PC-9 (cell line): ENCODE data around the gene CLDN8. TPM values are rescaled to one million over a fixed set of nuclear protein-coding genes. Genes with fewer than 3 reads are reported as not detected.

Source experiments
- BruUV-seq: library from RNA; stranded (reverse); fragments of 400-500 nt; replicated peaks from 2 replicates; lab custom pipeline; 2021; lab: Mats Ljungman, UMichigan
- CTCF ChIA-PET: fragments of 300-600 bp; sonication (Branson Sonifier 250); formaldehyde crosslinking; loops from one replicate; lab custom pipeline; 2022; ENCODE audit warnings: antibody characterized with exemption; lab: Charles Lee
- POLR2A ChIA-PET: fragments of 300-600 bp; sonication (Branson Sonifier 250); formaldehyde crosslinking; loops from one replicate; lab custom pipeline; 2022; ENCODE audit warnings: antibody characterized with exemption; ENCODE audit not compliant: unreplicated experiment; lab: Charles Lee
- DNase-seq, 2 experiments: peaks; one replicate each; pipeline versions ENCODE4 v3.0.0 to v3.0.0-alpha.2; 2015 to 2022; ENCODE audit warnings: mixed read lengths in 1 of 2
- H2AFZ ChIP-seq: fragments of 200-600 bp; sonication (generic); 2 replicates; pipeline ENCODE4 v1.8.1; 2017; ENCODE audit warnings: antibody characterized with exemption
- H3F3A ChIP-seq: fragments of 200-600 bp; sonication (generic); 2 replicates; pipeline ENCODE4 v1.8.1; 2017; ENCODE audit warnings: antibody characterized with exemption, mild to moderate bottlenecking, low read depth; ENCODE audit not compliant: insufficient read depth
- H3K27ac ChIP-seq: fragments of 200-600 bp; sonication (generic); 2 replicates; pipeline ENCODE4 v1.6.1; 2016; ENCODE audit warnings: mixed run types
- H3K27me3 ChIP-seq: fragments of 200-600 bp; sonication (generic); 2 replicates; pipeline ENCODE4 v1.6.1; 2016; ENCODE audit warnings: low read depth, mixed run types; ENCODE audit not compliant: insufficient read depth
- H3K36me3 ChIP-seq: fragments of 200-600 bp; sonication (generic); 2 replicates; pipeline ENCODE4 v1.6.1; 2016; ENCODE audit warnings: low read depth, mixed run types
- H3K4me1 ChIP-seq: fragments of 200-600 bp; sonication (generic); replicated peaks from 2 replicates; pipeline ENCODE4 v1.6.1; 2016; ENCODE audit warnings: mixed run types; ENCODE audit not compliant: insufficient read depth
- H3K4me2 ChIP-seq: fragments of 200-600 bp; sonication (generic); 2 replicates; pipeline ENCODE4 v1.6.1; 2017; ENCODE audit warnings: mixed run types
- H3K4me3 ChIP-seq: fragments of 200-600 bp; sonication (generic); 2 replicates; pipeline ENCODE4 v1.6.1; 2016; ENCODE audit warnings: mixed run types
- H3K79me2 ChIP-seq: fragments of 200-600 bp; sonication (generic); 2 replicates; pipeline ENCODE4 v1.6.1; 2017; ENCODE audit warnings: low read depth, mixed run types
- H3K9me2 ChIP-seq: fragments of 200-600 bp; sonication (generic); 2 replicates; pipeline ENCODE4 v1.8.1; 2017; ENCODE audit warnings: mild to moderate bottlenecking; ENCODE audit not compliant: insufficient read depth
- H3K9me3 ChIP-seq: fragments of 200-600 bp; sonication (generic); 2 replicates; pipeline ENCODE4 v1.8.1; 2016; ENCODE audit warnings: low read depth; ENCODE audit not compliant: insufficient read depth
- H4K20me1 ChIP-seq: fragments of 200-600 bp; sonication (generic); 2 replicates; pipeline ENCODE4 v1.8.1; 2017; ENCODE audit not compliant: insufficient read depth
- CTCF ChIP-seq: fragments of 200-600 bp; sonication (generic); conservative IDR thresholded peaks from 2 replicates; pipeline ENCODE4 v1.6.1; 2017; ENCODE audit warnings: mixed run types, antibody characterized with exemption, mild to moderate bottlenecking, moderate library complexity
- EZH2 ChIP-seq: fragments of 200-600 bp; sonication (generic); IDR thresholded peaks from 2 replicates; pipeline ENCODE4 v1.8.0; 2017; ENCODE audit warnings: antibody characterized with exemption, low read depth
- intact Hi-C: fragments of 100-400 bp; cut with micrococcal nuclease; formaldehyde crosslinking; loops from one replicate; pipeline ENCODE4 v1.10.0; 2022; ENCODE audit not compliant: unreplicated experiment
- total RNA-seq: library from RNA; stranded (reverse); gene quantifications from 2 replicates; pipeline ENCODE4 v1.2.3, GENCODE V29; 2021

Gene CLDN8
- total RNA-seq, 1 experiment from 2014 or later: 1.2 TPM

- Histone ChIP-seq H2AFZ (no peak within 1 kb of the TSS), H3K4me3 (no peak within 1 kb of the TSS), H3K36me3 (no peaks in the 10 kb centered on the region), H3K27me3 (no peaks in the 10 kb centered on the region), H3K4me2 (no peak within 1 kb of the TSS), H3K79me2 (no peaks in the 10 kb centered on the region), H4K20me1 (no peaks in the 10 kb centered on the region), H3F3A (no peaks in the 10 kb centered on the region), H3K4me1 (no peaks in the 10 kb centered on the region), H3K27ac (no peak within 1 kb of the TSS), H3K9me3 (no peaks in the 10 kb centered on the region), H3K9me2 (no peaks in the 10 kb centered on the region)
- intact Hi-C loops: no loop called here
- DNase-seq: no peak
- BruUV-seq: no TSS peak
- TF ChIP-seq EZH2 (no peak), CTCF (no peak)
- ChIA-PET POLR2A (no interaction called here), CTCF (no interaction called here)
Observed at GRCh38 chr21:30166705-30167104, 49.2 kb downstream of the CLDN8 start, which contains the start of gene CLDN17. Gene CLDN17, minus strand, starts transcription at chr21:30166805. Its CDS starts 188 bp downstream, at chr21:30166617.

- ChIA-PET POLR2A (no interaction called here), CTCF (no interaction called here)
- Histone ChIP-seq H3K9me3 (no peaks in the 10 kb centered on the region), H3K79me2 (no peaks in the 10 kb centered on the region), H3F3A (no peaks in the 10 kb centered on the region), H3K36me3 (no peaks in the 10 kb centered on the region), H3K27ac (no peak overlapping the region), H3K27me3 (no peaks in the 10 kb centered on the region), H3K9me2 (no peaks in the 10 kb centered on the region), H3K4me2 (no peak overlapping the region), H3K4me1 (no peaks in the 10 kb centered on the region), H3K4me3 (no peak overlapping the region), H4K20me1 (no peaks in the 10 kb centered on the region), H2AFZ (no peak overlapping the region)
- no TSS peak for BruUV-seq
- intact Hi-C loops: no loop called here
- TF ChIP-seq EZH2: no peak
- no peak for TF ChIP-seq CTCF
- DNase-seq: no peak
Observed at GRCh38 chr21:30166171-30166570, 49.7 kb downstream of the CLDN8 start.

GRCh38 chr21:30164796-30165195 is 51.1 kb downstream of the CLDN8 start:
- no peaks in the 10 kb centered on the region for H3K27me3 ChIP-seq
- no peak overlapping the region for H2AFZ ChIP-seq
- H3K4me2 ChIP-seq: no peak overlapping the region
- no peaks in the 10 kb centered on the region for H3K79me2 ChIP-seq
- H3K4me3 ChIP-seq: no peak overlapping the region
- H3K36me3 ChIP-seq: no peaks in the 10 kb centered on the region
- no peak for DNase-seq
- no TSS peak for BruUV-seq
- no peaks in the 10 kb centered on the region for H3K4me1 ChIP-seq
- ChIA-PET CTCF (no interaction called here), POLR2A (no interaction called here)
- H3K27ac ChIP-seq: no peak overlapping the region
- H3K9me3 ChIP-seq: no peaks in the 10 kb centered on the region
- no peaks in the 10 kb centered on the region for H3F3A ChIP-seq
- no peak for TF ChIP-seq CTCF
- TF ChIP-seq EZH2: no peak
- no peaks in the 10 kb centered on the region for H3K9me2 ChIP-seq
- no peaks in the 10 kb centered on the region for H4K20me1 ChIP-seq
- intact Hi-C loops: no loop called here

Other genes with a start within 250 kb of the CLDN8 start
- gene CLDN17, start 49.3 kb downstream of the CLDN8 start, total RNA-seq: not detected in 2 replicates
- gene KRTAP24-1, start 66.9 kb upstream of the CLDN8 start, total RNA-seq: not detected in 2 replicates
- not detected in 2 replicates for gene KRTAP25-1, start 73.4 kb upstream of the CLDN8 start, total RNA-seq
- not detected in 2 replicates for gene KRTAP26-1, start 104.2 kb upstream of the CLDN8 start, total RNA-seq
- gene KRTAP27-1, start 121.6 kb upstream of the CLDN8 start, total RNA-seq: not detected in 2 replicates
- not detected in 2 replicates for gene KRTAP23-1, start 132.5 kb upstream of the CLDN8 start, total RNA-seq
- gene KRTAP13-2, start 156.2 kb upstream of the CLDN8 start, total RNA-seq: not detected in 2 replicates
- not detected in 2 replicates for gene KRTAP13-1, start 179.9 kb upstream of the CLDN8 start, total RNA-seq
- gene KRTAP13-3, start 209.8 kb upstream of the CLDN8 start, total RNA-seq: not detected in 2 replicates
- not detected in 2 replicates for gene KRTAP13-4, start 214.1 kb upstream of the CLDN8 start, total RNA-seq
- gene KRTAP15-1, start 224.2 kb upstream of the CLDN8 start, total RNA-seq: not detected in 2 replicates